ENCODE data around the gene ITCH. TPM values are rescaled to one million over a fixed set of nuclear protein-coding genes. Genes with fewer than 3 reads are reported as not detected.
"Not testable (repeated sequence)": the region's sequence is repeated elsewhere in the genome, so short reads cannot be mapped to it uniquely, and the experiment has no call there.

The ITCH gene
- total RNA-seq, 1 experiment from 2014 or later: 138 TPM

DNA sequence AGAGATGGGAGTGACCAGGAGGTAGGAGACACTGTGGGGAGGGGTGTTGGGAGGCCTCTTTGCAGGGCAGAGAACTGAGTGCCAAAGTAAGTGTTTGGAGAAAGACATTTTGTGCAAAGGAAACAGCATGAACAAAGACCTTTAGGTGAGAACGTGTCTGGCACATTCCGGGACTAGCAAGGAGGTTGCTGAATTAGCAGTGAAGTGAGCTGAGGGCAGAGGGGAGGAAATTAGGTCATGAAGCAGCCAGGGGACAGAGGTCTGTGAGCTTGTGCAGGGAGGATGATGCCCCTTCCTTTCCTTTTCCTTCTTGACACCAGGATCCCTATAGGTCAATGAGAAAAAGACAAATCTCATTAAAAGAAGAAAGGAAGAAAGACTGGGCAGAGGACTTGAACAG lies 38.5 kb upstream of the ITCH start:
- no peaks in the 10 kb centered on the region for H3K36me3 Mint-ChIP-seq (ENCODE audit: insufficient read depth, unreplicated experiment)
- CTCF ChIA-PET: interaction anchor here (3.7 kb wide), 1 partner anchor 12 kb away, joined by 27 read pairs; no protein-coding TSS in a partner anchor
- DNase-seq: no peak
- Histone ChIP-seq H3K27me3 (replicated peaks; ENCODE audit: control insufficient read depth, insufficient read depth, low read length) (no peaks in the 10 kb centered on the region), H3K36me3 (ENCODE audit: control insufficient read depth, insufficient read depth, low read length) (no peaks in the 10 kb centered on the region), H3K4me1 (peaks cover 7% of the 10 kb centered on the region), H3K4me3 (ENCODE audit: low read depth, low read length) (no peak overlapping the region), H3K9me3 (no peaks in the 10 kb centered on the region; the same call in 1 of the 2 replicates)
- H3K4me3 Mint-ChIP-seq (ENCODE audit: unreplicated experiment): no peak overlapping the region
- POLR2A ChIA-PET: no interaction called here
- no peak overlapping the region for H3K27ac Mint-ChIP-seq (ENCODE audit: unreplicated experiment)
- H3K4me1 Mint-ChIP-seq (ENCODE audit: low read depth, unreplicated experiment): peaks cover under 1% of the 10 kb centered on the region
- no TSS peak for BruUV-seq (replicated peaks)
- intact Hi-C loops (cut with micrococcal nuclease; ENCODE audit: unreplicated experiment): no loop called here
- TF ChIP-seq, protein P1, sequence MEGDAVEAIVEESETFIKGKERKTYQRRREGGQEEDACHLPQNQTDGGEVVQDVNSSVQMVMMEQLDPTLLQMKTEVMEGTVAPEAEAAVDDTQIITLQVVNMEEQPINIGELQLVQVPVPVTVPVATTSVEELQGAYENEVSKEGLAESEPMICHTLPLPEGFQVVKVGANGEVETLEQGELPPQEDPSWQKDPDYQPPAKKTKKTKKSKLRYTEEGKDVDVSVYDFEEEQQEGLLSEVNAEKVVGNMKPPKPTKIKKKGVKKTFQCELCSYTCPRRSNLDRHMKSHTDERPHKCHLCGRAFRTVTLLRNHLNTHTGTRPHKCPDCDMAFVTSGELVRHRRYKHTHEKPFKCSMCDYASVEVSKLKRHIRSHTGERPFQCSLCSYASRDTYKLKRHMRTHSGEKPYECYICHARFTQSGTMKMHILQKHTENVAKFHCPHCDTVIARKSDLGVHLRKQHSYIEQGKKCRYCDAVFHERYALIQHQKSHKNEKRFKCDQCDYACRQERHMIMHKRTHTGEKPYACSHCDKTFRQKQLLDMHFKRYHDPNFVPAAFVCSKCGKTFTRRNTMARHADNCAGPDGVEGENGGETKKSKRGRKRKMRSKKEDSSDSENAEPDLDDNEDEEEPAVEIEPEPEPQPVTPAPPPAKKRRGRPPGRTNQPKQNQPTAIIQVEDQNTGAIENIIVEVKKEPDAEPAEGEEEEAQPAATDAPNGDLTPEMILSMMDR (IDR thresholded peaks at IDR 0.05; ENCODE audit: insufficient read depth in 1 of 2, low read depth in 1 of 2, low read length in 1 of 2, severe bottlenecking in 1 of 2, unreplicated experiment in 1 of 2): no peak
- no peaks in the 10 kb centered on the region for H3K27me3 Mint-ChIP-seq (ENCODE audit: insufficient read depth, unreplicated experiment)
- no peaks in the 10 kb centered on the region for H3K9me3 Mint-ChIP-seq (ENCODE audit: unreplicated experiment)

- BruUV-seq (replicated peaks); H3K36me3 Mint-ChIP-seq (ENCODE audit: insufficient read depth, unreplicated experiment); H3K27ac Mint-ChIP-seq (ENCODE audit: unreplicated experiment); H3K4me1 ChIP-seq; H3K9me3 Mint-ChIP-seq (ENCODE audit: unreplicated experiment); H3K27me3 Mint-ChIP-seq (ENCODE audit: insufficient read depth, unreplicated experiment); CTCF ChIA-PET; H3K36me3 ChIP-seq (ENCODE audit: control insufficient read depth, insufficient read depth, low read length); POLR2A ChIA-PET; H3K4me3 ChIP-seq (ENCODE audit: low read depth, low read length); H3K9me3 ChIP-seq; intact Hi-C loops (cut with micrococcal nuclease; ENCODE audit: unreplicated experiment); DNase-seq; H3K27me3 ChIP-seq (replicated peaks; ENCODE audit: control insufficient read depth, insufficient read depth, low read length); H3K4me1 Mint-ChIP-seq (ENCODE audit: low read depth, unreplicated experiment); H3K4me3 Mint-ChIP-seq (ENCODE audit: unreplicated experiment): not testable (repeated sequence)
Observed at GRCh38 chr20:34328207-34328606, 34.9 kb upstream of the ITCH start.

GRCh38 chr20:34328928-34329677 lies 34.0 kb upstream of the ITCH start:
- Histone ChIP-seq H3K4me3 (ENCODE audit: low read depth, low read length) (no peak overlapping the region), H3K9me3 (no peaks in the 10 kb centered on the region; the same call in 1 of the 2 replicates), H3K27me3 (replicated peaks; ENCODE audit: control insufficient read depth, insufficient read depth, low read length) (no peaks in the 10 kb centered on the region), H3K36me3 (ENCODE audit: control insufficient read depth, insufficient read depth, low read length) (no peaks in the 10 kb centered on the region), H3K4me1 (no peaks in the 10 kb centered on the region)
- ChIA-PET POLR2A (no interaction called here), CTCF (interaction anchor here (0.5 to 0.7 kb wide), 2 partner anchors 129 to 135 kb away, joined by 3 read pairs; no protein-coding TSS in a partner anchor)
- BruUV-seq (replicated peaks): no TSS peak
- H3K4me1 Mint-ChIP-seq (ENCODE audit: low read depth, unreplicated experiment): peaks cover 7% of the 10 kb centered on the region
- H3K4me3 Mint-ChIP-seq (ENCODE audit: unreplicated experiment): no peak overlapping the region
- intact Hi-C loops (cut with micrococcal nuclease; ENCODE audit: unreplicated experiment): no loop called here
- TF ChIP-seq, protein P1 (IDR thresholded peaks at IDR 0.05; ENCODE audit: insufficient read depth in 1 of 2, low read depth in 1 of 2, low read length in 1 of 2, severe bottlenecking in 1 of 2, unreplicated experiment in 1 of 2): no peak
- H3K9me3 Mint-ChIP-seq (ENCODE audit: unreplicated experiment): no peaks in the 10 kb centered on the region
- no peak for DNase-seq
- no peak overlapping the region for H3K27ac Mint-ChIP-seq (ENCODE audit: unreplicated experiment)
- no peaks in the 10 kb centered on the region for H3K36me3 Mint-ChIP-seq (ENCODE audit: insufficient read depth, unreplicated experiment)
- no peaks in the 10 kb centered on the region for H3K27me3 Mint-ChIP-seq (ENCODE audit: insufficient read depth, unreplicated experiment)

- H3K4me1 ChIP-seq: peaks cover 18% of the 10 kb centered on the region
- CTCF ChIA-PET: interaction anchor here (7.6 kb wide), 1 partner anchor 19 kb away, joined by 58 read pairs; no protein-coding TSS in a partner anchor
Observed at GRCh38 chr20:34330861-34331544, 32.1 kb upstream of the ITCH start.

More at GRCh38 chr20:34330861-34331544, 32.1 kb upstream of the ITCH start:
- DNase-seq; H3K9me3 ChIP-seq; H3K4me3 ChIP-seq (ENCODE audit: low read depth, low read length); BruUV-seq (replicated peaks); H3K4me3 Mint-ChIP-seq (ENCODE audit: unreplicated experiment); intact Hi-C loops (cut with micrococcal nuclease; ENCODE audit: unreplicated experiment); H3K27me3 Mint-ChIP-seq (ENCODE audit: insufficient read depth, unreplicated experiment); H3K36me3 ChIP-seq (ENCODE audit: control insufficient read depth, insufficient read depth, low read length); H3K36me3 Mint-ChIP-seq (ENCODE audit: insufficient read depth, unreplicated experiment); H3K27ac Mint-ChIP-seq (ENCODE audit: unreplicated experiment); POLR2A ChIA-PET; H3K9me3 Mint-ChIP-seq (ENCODE audit: unreplicated experiment); H3K27me3 ChIP-seq (replicated peaks; ENCODE audit: control insufficient read depth, insufficient read depth, low read length): not testable (repeated sequence)
- peaks cover 26% of the 10 kb centered on the region for H3K4me1 Mint-ChIP-seq (ENCODE audit: low read depth, unreplicated experiment)
